HEK293 (cell line): ENCODE data around the gene SRP72.

Experiments
- CTCF ChIA-PET: fragments of 350-600 bp; formaldehyde crosslinking; extraction: SDS; loops from one replicate; lab custom pipeline; 2021; ENCODE audit warnings: antibody characterized with exemption; lab: Yijun Ruan, JAX
- POLR2A ChIA-PET: fragments of 300-600 bp; formaldehyde crosslinking; extraction: SDS; loops from one replicate; lab custom pipeline; 2020; ENCODE audit warnings: antibody characterized with exemption, inconsistent platforms; lab: Yijun Ruan, JAX
- H3K27ac ChIP-seq: fragments of 200-500 bp; sonication (Bioruptor generic); 2 replicates; pipeline ENCODE4 v1.5.1; 2014; ENCODE audit warnings: low read depth, low read length, control low read depth, inconsistent platforms; ENCODE audit errors: extremely low read depth
- H3K36me3 ChIP-seq, 2 experiments: fragments of 200-500 bp in 1 of 2; sonication (Bioruptor generic) in 1 of 2; 1 replicate in 1 of 2; 2 replicates in 1 of 2; pipeline ENCODE4 v1.5.1; 2014 to 2017; ENCODE audit warnings: inconsistent platforms in 2 of 2, low read length in 2 of 2; ENCODE audit not compliant: control insufficient read depth in 2 of 2, insufficient read depth in 1 of 2
- H3K4me1 ChIP-seq: fragments of 200-500 bp; sonication (Bioruptor generic); 2 replicates; pipeline ENCODE4 v1.5.1; 2014; ENCODE audit warnings: mild to moderate bottlenecking, low read length, inconsistent platforms; ENCODE audit not compliant: control insufficient read depth, insufficient read depth
- H3K4me3 ChIP-seq: 2 replicates; pipeline ENCODE4 v1.5.1; 2011; ENCODE audit warnings: low read depth, mild to moderate bottlenecking, control low read depth, low read length, moderate library complexity
- H3K9me3 ChIP-seq: fragments of 200-500 bp; sonication (Bioruptor generic); 2 replicates; pipeline ENCODE4 v1.5.1; 2014; ENCODE audit warnings: low read depth, low read length, inconsistent platforms; ENCODE audit not compliant: control insufficient read depth, insufficient read depth
- AEBP2 ChIP-seq: fragments of 450-650 bp; formaldehyde crosslinking; IDR thresholded peaks from 2 replicates; pipeline ENCODE4 v1.5.1; 2016; ENCODE audit warnings: missing biosample characterization, missing genetic modification characterization, borderline replicate concordance
- ELK4 ChIP-seq: IDR thresholded peaks from 2 replicates; pipeline ENCODE4 v1.6.1; 2011; ENCODE audit warnings: mild to moderate bottlenecking, low read depth, low read length, borderline replicate concordance
- HIC1 ChIP-seq: fragments of 450-650 bp; formaldehyde crosslinking; IDR thresholded peaks from 2 replicates; pipeline ENCODE4 v1.5.1; 2016; ENCODE audit warnings: missing biosample characterization, missing genetic modification characterization
- PRDM2 ChIP-seq: fragments of 450-650 bp; formaldehyde crosslinking; IDR thresholded peaks from 2 replicates; pipeline ENCODE4 v1.5.1; 2016; ENCODE audit warnings: missing biosample characterization, missing genetic modification characterization, borderline replicate concordance
- ZBTB11 ChIP-seq: fragments of 450-650 bp; formaldehyde crosslinking; conservative IDR thresholded peaks from 2 replicates; pipeline ENCODE4 v1.5.1; 2016; ENCODE audit warnings: low read depth, missing biosample characterization, missing genetic modification characterization
- ZBTB7A ChIP-seq: fragments of 450-650 bp; formaldehyde crosslinking; IDR thresholded peaks from 2 replicates; pipeline ENCODE4 v1.5.1; 2016; ENCODE audit warnings: low read depth, missing biosample characterization, missing genetic modification characterization
- ZNF302 ChIP-seq: fragments of 450-650 bp; formaldehyde crosslinking; IDR thresholded peaks from 2 replicates; pipeline ENCODE4 v1.5.1; 2016; ENCODE audit warnings: missing biosample characterization, missing genetic modification characterization, low read depth
- ZNF394 ChIP-seq: fragments of 450-650 bp; formaldehyde crosslinking; IDR thresholded peaks from 2 replicates; pipeline ENCODE4 v1.5.1; 2016; ENCODE audit warnings: missing biosample characterization, missing genetic modification characterization, mild to moderate bottlenecking, moderate library complexity, borderline replicate concordance
- ZNF473 ChIP-seq: fragments of 450-650 bp; formaldehyde crosslinking; IDR thresholded peaks from 2 replicates; pipeline ENCODE4 v1.5.1; 2017; ENCODE audit warnings: missing biosample characterization, missing genetic modification characterization
- ZNF521 ChIP-seq: fragments of 450-650 bp; formaldehyde crosslinking; IDR thresholded peaks from 2 replicates; pipeline ENCODE4 v1.5.1; 2017; ENCODE audit warnings: missing biosample characterization, mild to moderate bottlenecking, missing genetic modification characterization
- ZNF654 ChIP-seq: fragments of 450-650 bp; formaldehyde crosslinking; IDR thresholded peaks from 2 replicates; pipeline ENCODE4 v1.5.1; 2016; ENCODE audit warnings: low read depth, missing biosample characterization, missing genetic modification characterization
- ZNF830 ChIP-seq: fragments of 450-650 bp; IDR thresholded peaks from 2 replicates; pipeline ENCODE4 v1.5.0; 2018; ENCODE audit warnings: missing biosample characterization, missing genetic modification characterization, low read depth, mild to moderate bottlenecking, moderate library complexity
- TF ChIP-seq, protein P1 (sequence below): fragments of 450-650 bp; formaldehyde crosslinking; IDR thresholded peaks from 2 replicates; pipeline ENCODE4 v1.5.1; 2016; ENCODE audit warnings: missing biosample characterization, missing genetic modification characterization

Gene SRP72

GRCh38 chr4:56424697-56425514, 42.5 kb upstream of the SRP72 start:
- Histone ChIP-seq H3K4me1 (0 out of 2 replicates have a peak, but pooled peaks cover 4% of the 10 kb centered on the region), H3K4me3 (no peak overlapping the region)
- POLR2A ChIA-PET: interaction anchor here (1.7 kb wide), 1 partner anchor 10 kb away, joined by 5 read pairs; the partner anchor contains the start of gene PPAT
- TF ChIP-seq, protein P1, sequence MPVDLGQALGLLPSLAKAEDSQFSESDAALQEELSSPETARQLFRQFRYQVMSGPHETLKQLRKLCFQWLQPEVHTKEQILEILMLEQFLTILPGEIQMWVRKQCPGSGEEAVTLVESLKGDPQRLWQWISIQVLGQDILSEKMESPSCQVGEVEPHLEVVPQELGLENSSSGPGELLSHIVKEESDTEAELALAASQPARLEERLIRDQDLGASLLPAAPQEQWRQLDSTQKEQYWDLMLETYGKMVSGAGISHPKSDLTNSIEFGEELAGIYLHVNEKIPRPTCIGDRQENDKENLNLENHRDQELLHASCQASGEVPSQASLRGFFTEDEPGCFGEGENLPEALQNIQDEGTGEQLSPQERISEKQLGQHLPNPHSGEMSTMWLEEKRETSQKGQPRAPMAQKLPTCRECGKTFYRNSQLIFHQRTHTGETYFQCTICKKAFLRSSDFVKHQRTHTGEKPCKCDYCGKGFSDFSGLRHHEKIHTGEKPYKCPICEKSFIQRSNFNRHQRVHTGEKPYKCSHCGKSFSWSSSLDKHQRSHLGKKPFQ (tag by site-specific recombination): no peak
- peak; percentile 24 for TF ChIP-seq ZNF654 (tag by site-specific recombination)
- TF ChIP-seq, all 188 proteins: peak for 1
- no peak overlapping the region for H3K27ac ChIP-seq
- CTCF ChIA-PET: interaction anchor here (0.6 to 3.9 kb wide), 10 partner anchors 9 to 411 kb away, joined by 3 to 19 read pairs (median 4); partner anchors contain the start of gene PAICS
- no peaks in the 10 kb centered on the region for H3K9me3 ChIP-seq
- H3K36me3 ChIP-seq: peaks cover 0 to 2% of the 10 kb centered on the region in 2 experiments; a peak in 1 of 3 replicates

DNA sequence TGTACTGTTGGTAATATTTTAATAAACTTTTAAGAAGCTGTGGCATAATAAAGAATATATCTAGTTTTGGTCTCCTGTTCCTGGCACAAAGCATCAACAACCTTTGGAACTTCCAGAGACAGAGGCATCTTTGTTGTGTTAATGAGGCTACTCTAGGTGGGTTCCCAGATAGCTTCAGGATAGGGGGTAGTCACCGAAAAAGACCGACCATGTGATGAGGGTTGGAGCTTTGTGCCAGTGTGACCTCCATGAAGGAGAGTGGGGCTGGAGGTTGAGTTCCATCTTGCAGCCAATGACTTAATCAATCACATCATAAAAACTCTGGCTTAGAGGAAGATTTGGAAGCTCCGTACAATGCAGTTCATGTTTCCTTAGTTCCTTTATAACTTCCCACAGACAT, 41.9 kb upstream of the SRP72 start:
- peaks cover 0 to 2% of the 10 kb centered on the region in 2 experiments; a peak in 1 of 3 replicates for H3K36me3 ChIP-seq
- H3K4me3 ChIP-seq: no peak overlapping the region
- H3K4me1 ChIP-seq: 0 out of 2 replicates have a peak, but pooled peaks cover 4% of the 10 kb centered on the region
- no peak overlapping the region for H3K27ac ChIP-seq
- ChIA-PET CTCF (interaction anchor here (0.6 to 3.9 kb wide), 10 partner anchors 8 to 410 kb away, joined by 3 to 19 read pairs (median 4); partner anchors contain the start of gene PAICS), POLR2A (interaction anchor here (1.7 kb wide), 1 partner anchor 10 kb away, joined by 5 read pairs; the partner anchor contains the start of gene PPAT)
- H3K9me3 ChIP-seq: no peaks in the 10 kb centered on the region
- no peak for TF ChIP-seq ZBTB11
- no peak for TF ChIP-seq ELK4
- TF ChIP-seq ZNF521 (tag by site-specific recombination): no peak
- TF ChIP-seq ZNF394 (tag by site-specific recombination): no peak
- TF ChIP-seq ZNF473 (tag by site-specific recombination): no peak
- no peak for TF ChIP-seq ZBTB7A
- no peak for TF ChIP-seq ZNF830
- TF ChIP-seq AEBP2: no peak
- no peak for TF ChIP-seq PRDM2 (tag by site-specific recombination)
- TF ChIP-seq ZNF302 (tag by site-specific recombination): no peak
- TF ChIP-seq HIC1 (tag by site-specific recombination): no peak
